HCT116 (cell line): ENCODE results near the gene SUGP2. TPM values are rescaled to one million over a fixed set of nuclear protein-coding genes. Genes with fewer than 3 reads are reported as not detected.

Experiments
- ATAC-seq: fragments of 200-7000 bp; cut with Tn5 transposase; 2 replicates; pipeline ENCODE4 v1.9.1; 2020; ENCODE audit warnings: mild to moderate bottlenecking, moderate library complexity
- BruUV-seq: library from RNA; stranded (reverse); fragments of 400-500 nt; replicated peaks from 2 replicates; lab custom pipeline; 2021; lab: Mats Ljungman, UMichigan
- CTCF ChIA-PET: fragments of 300-600 bp; sonication (Branson Sonifier 250); formaldehyde crosslinking; loops from one replicate; lab custom pipeline; 2021; ENCODE audit warnings: antibody characterized with exemption; lab: Charles Lee
- POLR2A ChIA-PET: fragments of 300-600, 350-600 bp; sonication (Branson Sonifier 250); formaldehyde crosslinking; loops from one replicate; lab custom pipeline; 2021; ENCODE audit warnings: antibody characterized with exemption; lab: Charles Lee
- RAD21 ChIA-PET, 2 experiments: fragments of 300-600 bp; sonication (Branson Sonifier 250); formaldehyde crosslinking; loops; one replicate each; lab custom pipeline; 2023; ENCODE audit warnings: low total read pairs in 2 of 2; ENCODE audit not compliant: uncharacterized antibody in 2 of 2, unreplicated experiment in 2 of 2, low non-redundant PET in 1 of 2; lab: Charles Lee
- DNase-seq: peaks from one replicate; pipeline ENCODE4 v3.0.0-alpha.2; 2010; ENCODE audit warnings: low read depth, low spot score
- H2AFZ ChIP-seq: fragments of 200-600 bp; shearing (Covaris generic), sonication (generic); 2 replicates; pipeline ENCODE4 v1.6.1; 2017; ENCODE audit warnings: low read depth, mixed run types, mixed read lengths, antibody characterized with exemption, low read length; ENCODE audit not compliant: poor library complexity, severe bottlenecking
- H3K27ac ChIP-seq: 2 replicates; pipeline ENCODE4 v1.5.1; 2012; ENCODE audit warnings: low read depth, low read length
- H3K27me3 ChIP-seq: fragments of 200-600 bp; sonication (generic); 2 replicates; pipeline ENCODE4 v1.6.1; 2016; ENCODE audit warnings: mixed run types, low read length, mixed read lengths; ENCODE audit not compliant: insufficient read depth
- H3K36me3 ChIP-seq, 2 experiments: fragments of 200-500 bp in 1 of 2; fragments of 200-600 bp in 1 of 2; sonication (Bioruptor generic) in 1 of 2; sonication (generic) in 1 of 2; 2 replicates each; pipeline versions ENCODE4 v1.5.1 to v1.6.1; 2014 to 2016; ENCODE audit warnings: low read length in 2 of 2, inconsistent platforms in 1 of 2, mixed read lengths in 1 of 2, mixed run types in 1 of 2; ENCODE audit not compliant: insufficient read depth in 2 of 2, control insufficient read depth in 1 of 2
- H3K4me1 ChIP-seq, 2 experiments: fragments of 200-600 bp in 1 of 2; sonication (generic) in 1 of 2; 2 replicates each; pipeline versions ENCODE4 v1.5.1 to v1.6.1; 2012 to 2017; ENCODE audit warnings: low read length in 2 of 2, inconsistent platforms in 1 of 2, mild to moderate bottlenecking in 1 of 2, mixed read lengths in 1 of 2, mixed run types in 1 of 2, moderate library complexity in 1 of 2; ENCODE audit not compliant: insufficient read depth in 2 of 2, control insufficient read depth in 1 of 2
- H3K4me2 ChIP-seq: fragments of 200-600 bp; sonication (generic); 2 replicates; pipeline ENCODE4 v1.6.1; 2017; ENCODE audit warnings: mixed run types, low read length, mixed read lengths
- H3K4me3 ChIP-seq, 2 experiments: fragments of 200-600 bp in 1 of 2; sonication (generic) in 1 of 2; replicated peaks in 1 of 2; 2 replicates each; pipeline ENCODE4 v1.5.1; 2011 to 2016; ENCODE audit warnings: low read length in 2 of 2, control low read depth in 1 of 2, low read depth in 1 of 2, mild to moderate bottlenecking in 1 of 2, mixed read lengths in 1 of 2, mixed run types in 1 of 2
- H3K79me2 ChIP-seq: fragments of 200-600 bp; sonication (generic); 2 replicates; pipeline ENCODE4 v1.6.1; 2017; ENCODE audit warnings: mild to moderate bottlenecking, mixed run types, low read length, moderate library complexity, mixed read lengths; ENCODE audit not compliant: insufficient read depth
- H3K9ac ChIP-seq: fragments of 200-600 bp; sonication (generic); 2 replicates; pipeline ENCODE4 v1.6.1; 2016; ENCODE audit warnings: low read length, mixed read lengths
- H3K9me2 ChIP-seq: fragments of 200-600 bp; sonication (generic), shearing (Covaris generic); 2 replicates; pipeline ENCODE4 v1.6.1; 2017; ENCODE audit warnings: mixed run types, mild to moderate bottlenecking, moderate library complexity; ENCODE audit not compliant: insufficient read depth
- H3K9me3 ChIP-seq, 2 experiments: fragments of 200-500 bp in 1 of 2; fragments of 200-600 bp in 1 of 2; sonication (Bioruptor generic) in 1 of 2; sonication (generic) in 1 of 2; 2 replicates each; pipeline ENCODE4 v1.6.1; 2014 to 2017; ENCODE audit warnings: low read length in 2 of 2, mixed read lengths in 2 of 2, inconsistent platforms in 1 of 2, low read depth in 1 of 2, mild to moderate bottlenecking in 1 of 2, mixed run types in 1 of 2, moderate library complexity in 1 of 2; ENCODE audit not compliant: control insufficient read depth in 1 of 2, insufficient read depth in 1 of 2
- H4K20me1 ChIP-seq: fragments of 200-600 bp; sonication (generic), shearing (Covaris generic); 2 replicates; pipeline ENCODE4 v1.6.1; 2017; ENCODE audit warnings: mixed run types, mild to moderate bottlenecking, moderate library complexity; ENCODE audit not compliant: insufficient read depth
- ATF3 ChIP-seq: IDR thresholded peaks from 2 replicates; pipeline ENCODE4 v1.6.1; 2012
- CBX3 ChIP-seq: IDR thresholded peaks from 2 replicates; pipeline ENCODE4 v1.6.1; 2012; ENCODE audit warnings: low read depth
- EGR1 ChIP-seq: IDR thresholded peaks from 2 replicates; pipeline ENCODE4 v1.6.1; 2012; ENCODE audit warnings: low read depth
- ELF1 ChIP-seq: IDR thresholded peaks from 2 replicates; pipeline ENCODE4 v1.6.1; 2012; ENCODE audit warnings: low read depth, borderline replicate concordance
- EZH2 ChIP-seq: fragments of 200-600 bp; sonication (generic); IDR thresholded peaks from 2 replicates; pipeline ENCODE4 v1.6.1; 2017; ENCODE audit warnings: antibody characterized with exemption, mixed run types
- EZH2phosphoT487 ChIP-seq: fragments of 200-600 bp; IDR thresholded peaks from 2 replicates; pipeline ENCODE4 v1.6.1; 2018; ENCODE audit warnings: antibody characterized with exemption, borderline replicate concordance
- JUND ChIP-seq: IDR thresholded peaks from 2 replicates; pipeline ENCODE4 v1.6.1; 2012
- POLR2AphosphoS5 ChIP-seq: IDR thresholded peaks from 2 replicates; pipeline ENCODE4 v1.6.1; 2011; ENCODE audit warnings: mild to moderate bottlenecking, low read depth, low read length, moderate library complexity
- RAD21 ChIP-seq: IDR thresholded peaks from 2 replicates; pipeline ENCODE4 v1.6.1; 2012; ENCODE audit warnings: low read depth, mild to moderate bottlenecking
- SP1 ChIP-seq: IDR thresholded peaks from 2 replicates; pipeline ENCODE4 v1.6.1; 2012; ENCODE audit warnings: low read depth
- TCF7L2 ChIP-seq: IDR thresholded peaks from 2 replicates; pipeline ENCODE4 v1.7.0; 2011; ENCODE audit warnings: borderline replicate concordance, inconsistent platforms; ENCODE audit not compliant: insufficient read depth, insufficient read length; ENCODE audit errors: extremely low read depth
- YY1 ChIP-seq: IDR thresholded peaks from 2 replicates; pipeline ENCODE4 v1.6.1; 2011; ENCODE audit warnings: low read length, low read depth, moderate library complexity, mild to moderate bottlenecking; ENCODE audit not compliant: insufficient replicate concordance; ENCODE audit errors: extremely low read depth
- ZFX ChIP-seq: fragments of 450-650 bp; IDR thresholded peaks from 2 replicates; pipeline ENCODE4 v1.6.1; 2017
- ZNF274 ChIP-seq: fragments of 200-500 bp; sonication (Bioruptor generic); IDR thresholded peaks from 2 replicates; pipeline ENCODE4 v1.6.1; 2014; ENCODE audit warnings: mild to moderate bottlenecking, low read depth, low read length, inconsistent platforms
- intact Hi-C: fragments of 100-400 bp; cut with micrococcal nuclease; formaldehyde crosslinking; loops from 2 replicates; pipeline ENCODE4 v1.10.0; 2022
- total RNA-seq: library from RNA; stranded (reverse); gene quantifications from one replicate; pipeline ENCODE4 v1.2.1, GENCODE V29; 2021; ENCODE audit not compliant: unreplicated experiment
- TF ChIP-seq, protein P1 (sequence below): IDR thresholded peaks from 2 replicates; pipeline ENCODE4 v1.6.1; 2011; ENCODE audit warnings: mild to moderate bottlenecking, low read length, moderate library complexity; ENCODE audit not compliant: insufficient replicate concordance; ENCODE audit errors: extremely low read depth
- TF ChIP-seq, protein P2 (sequence below): IDR thresholded peaks from 2 replicates; pipeline ENCODE4 v1.6.1; 2012; ENCODE audit warnings: low read depth

SUGP2 gene
- total RNA-seq, 1 experiment from 2014 or later, result 82.4 TPM

GRCh38 chr19:18975869-18976268 is 57.4 kb downstream of the SUGP2 start:
- ChIA-PET CTCF (no interaction called here), POLR2A (no interaction called here), RAD21 (no interaction called here)
- H3K4me1 ChIP-seq, result peaks cover 2 to 5% of the 10 kb centered on the region in 2 experiments; a peak in 3 of 4 replicates
- no TSS peak for BruUV-seq
- no peaks in the 10 kb centered on the region for H4K20me1 ChIP-seq
- H3K36me3 ChIP-seq, result no peaks in the 10 kb centered on the region
- H3K4me2 ChIP-seq, result no peak overlapping the region
- no peak overlapping the region for H3K9ac ChIP-seq
- TF ChIP-seq EGR1, result no peak
- TF ChIP-seq, protein P1, sequence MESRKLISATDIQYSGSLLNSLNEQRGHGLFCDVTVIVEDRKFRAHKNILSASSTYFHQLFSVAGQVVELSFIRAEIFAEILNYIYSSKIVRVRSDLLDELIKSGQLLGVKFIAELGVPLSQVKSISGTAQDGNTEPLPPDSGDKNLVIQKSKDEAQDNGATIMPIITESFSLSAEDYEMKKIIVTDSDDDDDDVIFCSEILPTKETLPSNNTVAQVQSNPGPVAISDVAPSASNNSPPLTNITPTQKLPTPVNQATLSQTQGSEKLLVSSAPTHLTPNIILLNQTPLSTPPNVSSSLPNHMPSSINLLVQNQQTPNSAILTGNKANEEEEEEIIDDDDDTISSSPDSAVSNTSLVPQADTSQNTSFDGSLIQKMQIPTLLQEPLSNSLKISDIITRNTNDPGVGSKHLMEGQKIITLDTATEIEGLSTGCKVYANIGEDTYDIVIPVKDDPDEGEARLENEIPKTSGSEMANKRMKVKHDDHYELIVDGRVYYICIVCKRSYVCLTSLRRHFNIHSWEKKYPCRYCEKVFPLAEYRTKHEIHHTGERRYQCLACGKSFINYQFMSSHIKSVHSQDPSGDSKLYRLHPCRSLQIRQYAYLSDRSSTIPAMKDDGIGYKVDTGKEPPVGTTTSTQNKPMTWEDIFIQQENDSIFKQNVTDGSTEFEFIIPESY, result no peak
- no peak for TF ChIP-seq YY1
- TF ChIP-seq SP1, result no peak
- TF ChIP-seq RAD21, result no peak
- TF ChIP-seq, protein P2, sequence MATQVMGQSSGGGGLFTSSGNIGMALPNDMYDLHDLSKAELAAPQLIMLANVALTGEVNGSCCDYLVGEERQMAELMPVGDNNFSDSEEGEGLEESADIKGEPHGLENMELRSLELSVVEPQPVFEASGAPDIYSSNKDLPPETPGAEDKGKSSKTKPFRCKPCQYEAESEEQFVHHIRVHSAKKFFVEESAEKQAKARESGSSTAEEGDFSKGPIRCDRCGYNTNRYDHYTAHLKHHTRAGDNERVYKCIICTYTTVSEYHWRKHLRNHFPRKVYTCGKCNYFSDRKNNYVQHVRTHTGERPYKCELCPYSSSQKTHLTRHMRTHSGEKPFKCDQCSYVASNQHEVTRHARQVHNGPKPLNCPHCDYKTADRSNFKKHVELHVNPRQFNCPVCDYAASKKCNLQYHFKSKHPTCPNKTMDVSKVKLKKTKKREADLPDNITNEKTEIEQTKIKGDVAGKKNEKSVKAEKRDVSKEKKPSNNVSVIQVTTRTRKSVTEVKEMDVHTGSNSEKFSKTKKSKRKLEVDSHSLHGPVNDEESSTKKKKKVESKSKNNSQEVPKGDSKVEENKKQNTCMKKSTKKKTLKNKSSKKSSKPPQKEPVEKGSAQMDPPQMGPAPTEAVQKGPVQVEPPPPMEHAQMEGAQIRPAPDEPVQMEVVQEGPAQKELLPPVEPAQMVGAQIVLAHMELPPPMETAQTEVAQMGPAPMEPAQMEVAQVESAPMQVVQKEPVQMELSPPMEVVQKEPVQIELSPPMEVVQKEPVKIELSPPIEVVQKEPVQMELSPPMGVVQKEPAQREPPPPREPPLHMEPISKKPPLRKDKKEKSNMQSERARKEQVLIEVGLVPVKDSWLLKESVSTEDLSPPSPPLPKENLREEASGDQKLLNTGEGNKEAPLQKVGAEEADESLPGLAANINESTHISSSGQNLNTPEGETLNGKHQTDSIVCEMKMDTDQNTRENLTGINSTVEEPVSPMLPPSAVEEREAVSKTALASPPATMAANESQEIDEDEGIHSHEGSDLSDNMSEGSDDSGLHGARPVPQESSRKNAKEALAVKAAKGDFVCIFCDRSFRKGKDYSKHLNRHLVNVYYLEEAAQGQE, result no peak
- TF ChIP-seq TCF7L2, result no peak
- TF ChIP-seq POLR2AphosphoS5, result no peak
- no peak for TF ChIP-seq EZH2
- TF ChIP-seq ZNF274, result no peak
- no peak for TF ChIP-seq JUND
- no peak for TF ChIP-seq ATF3
- no peak for TF ChIP-seq CBX3
- TF ChIP-seq ZFX, result no peak
- no peak for TF ChIP-seq ELF1
- no peak for TF ChIP-seq EZH2phosphoT487
- no peaks in the 10 kb centered on the region for H3K9me2 ChIP-seq
- no peak overlapping the region for H2AFZ ChIP-seq
- DNase-seq (no peak), ATAC-seq (no peak)
- H3K79me2 ChIP-seq, result no peaks in the 10 kb centered on the region
- H3K27ac ChIP-seq, result no peak overlapping the region
- no peak overlapping the region for H3K4me3 ChIP-seq
- intact Hi-C loops, result no loop called here
- no peaks in the 10 kb centered on the region for H3K9me3 ChIP-seq
- H3K27me3 ChIP-seq, result no peaks in the 10 kb centered on the region
